Activated T-helper 9 cell treated with anti-CD3 and anti-CD28 coated beads, Interleukin-2, amount 50 U/mL, for 16 hours (primary cell): Measurements from ENCODE around the gene LMTK2.

Experiments
- DNase-seq: peaks from one replicate; pipeline ENCODE4 v3.0.0-alpha.2; 2020; ENCODE audit warnings: low read depth

Gene LMTK2

DNA sequence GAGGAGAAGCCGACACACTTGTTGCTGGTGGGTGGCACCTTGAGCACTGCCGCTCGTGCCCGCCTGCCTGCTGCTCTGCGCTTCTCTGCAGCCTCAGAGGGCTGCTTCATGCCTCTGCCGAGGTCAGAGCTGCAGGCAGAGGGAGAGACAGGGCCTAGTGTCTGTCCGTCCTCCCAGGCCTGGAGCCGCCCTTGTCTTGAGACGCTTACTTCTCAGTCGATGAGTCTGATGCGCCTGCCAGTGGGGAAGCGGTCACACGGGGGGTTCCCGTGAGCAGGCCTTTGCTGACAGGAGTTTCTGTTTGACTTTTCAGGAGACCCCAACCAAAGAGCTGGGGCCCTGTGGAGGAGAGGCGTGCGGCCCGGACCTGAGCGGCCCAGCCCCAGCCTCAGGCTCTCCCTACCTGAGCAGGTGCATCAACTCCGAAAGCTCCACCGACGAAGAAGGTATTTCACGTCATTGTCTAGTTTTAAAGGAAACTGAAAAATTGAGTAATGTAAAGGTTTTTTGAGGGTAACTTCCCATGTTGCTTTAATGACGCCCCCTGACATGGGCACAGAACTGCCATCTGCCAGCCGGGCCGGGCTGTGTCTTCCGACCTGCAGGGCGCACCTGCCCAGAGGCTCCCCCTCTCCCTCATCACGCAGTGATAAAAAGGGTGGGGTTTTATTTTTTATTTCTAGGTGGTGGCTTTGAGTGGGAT, 96.8 kb downstream of the LMTK2 start:
- no peak for DNase-seq

DNA sequence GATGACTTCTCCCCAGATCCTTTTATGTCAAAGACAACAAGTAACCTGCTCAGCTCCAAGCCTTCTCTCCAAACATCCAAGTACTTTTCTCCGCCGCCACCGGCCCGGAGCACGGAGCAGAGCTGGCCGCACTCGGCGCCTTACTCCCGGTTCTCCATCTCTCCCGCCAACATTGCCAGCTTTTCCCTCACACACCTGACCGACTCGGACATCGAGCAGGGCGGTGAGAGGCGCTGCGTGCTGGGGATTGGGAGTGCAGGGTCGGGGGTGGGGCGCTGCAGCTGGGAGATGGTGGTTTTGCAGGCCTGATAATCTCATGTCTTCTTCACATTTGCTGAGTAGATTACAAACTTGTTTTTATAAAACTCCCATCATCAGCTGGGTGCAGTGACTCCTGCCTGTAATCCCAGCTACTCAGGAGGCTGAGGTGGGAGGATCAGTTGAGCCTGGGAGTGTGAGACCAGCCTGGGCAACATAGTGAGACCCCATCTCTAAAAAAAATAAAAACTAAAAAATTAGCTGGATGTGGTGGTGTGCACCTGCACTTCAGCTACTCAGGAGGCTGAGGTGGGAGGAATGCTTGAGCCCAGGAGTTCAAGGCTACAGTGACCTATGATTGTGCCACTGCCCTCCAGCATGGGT, 97.4 kb downstream of the LMTK2 start:
- DNase-seq: no peak

DNA sequence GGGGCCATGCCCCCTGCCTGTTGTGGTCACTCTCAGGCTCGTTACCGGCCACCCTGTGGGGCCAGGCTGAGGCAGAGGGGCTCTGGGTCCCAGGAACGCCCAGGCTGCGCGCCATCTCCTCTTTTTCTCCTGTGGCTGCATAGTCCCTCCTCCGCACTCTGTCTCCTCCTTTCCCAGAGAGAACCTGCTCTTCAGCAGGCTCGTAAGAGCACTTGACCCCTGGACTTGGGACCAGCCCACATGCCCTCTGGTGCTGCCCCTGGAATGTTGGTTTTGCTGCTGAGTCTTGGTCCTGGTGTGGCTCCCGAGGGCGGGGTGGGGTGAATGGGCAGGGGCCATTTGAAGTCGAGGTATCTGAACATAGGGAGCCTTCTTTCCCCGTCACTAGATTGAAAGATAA, 98.0 kb downstream of the LMTK2 start:
- no peak for DNase-seq

DNA sequence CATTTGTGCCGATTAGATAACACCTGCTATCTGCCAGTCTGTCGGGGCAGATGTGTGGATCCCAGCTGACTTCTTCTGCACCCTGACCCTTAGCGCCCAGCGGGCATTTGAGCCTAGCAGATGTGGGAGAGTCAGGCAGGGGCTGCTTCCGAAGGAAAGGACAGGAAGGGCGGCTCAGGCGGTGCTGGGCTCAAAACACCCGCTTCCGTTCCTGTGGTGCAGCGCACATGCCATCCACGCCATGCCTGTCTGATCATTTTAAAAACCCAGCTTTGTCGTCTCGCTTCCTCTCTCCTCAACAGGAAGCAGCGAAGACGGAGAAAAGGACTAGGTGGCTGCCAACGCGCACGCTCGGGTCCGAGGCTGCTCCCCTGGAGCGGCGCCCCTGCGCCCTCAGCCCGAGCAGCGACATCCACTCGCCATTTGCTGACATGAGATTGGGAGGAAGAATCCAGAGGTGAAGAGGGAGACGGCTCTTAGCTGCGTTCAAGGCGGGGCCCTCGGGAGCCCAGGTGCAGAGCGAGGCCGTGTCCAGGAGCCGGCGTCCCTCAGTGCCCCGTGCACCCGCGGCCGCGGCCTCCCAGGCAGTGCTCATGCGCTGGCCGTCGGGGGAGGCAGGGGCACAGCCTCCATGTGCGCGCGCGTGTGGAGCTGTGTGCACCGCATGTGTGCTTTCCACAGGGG, 98.6 kb downstream of the LMTK2 start:
- no peak for DNase-seq

DNA sequence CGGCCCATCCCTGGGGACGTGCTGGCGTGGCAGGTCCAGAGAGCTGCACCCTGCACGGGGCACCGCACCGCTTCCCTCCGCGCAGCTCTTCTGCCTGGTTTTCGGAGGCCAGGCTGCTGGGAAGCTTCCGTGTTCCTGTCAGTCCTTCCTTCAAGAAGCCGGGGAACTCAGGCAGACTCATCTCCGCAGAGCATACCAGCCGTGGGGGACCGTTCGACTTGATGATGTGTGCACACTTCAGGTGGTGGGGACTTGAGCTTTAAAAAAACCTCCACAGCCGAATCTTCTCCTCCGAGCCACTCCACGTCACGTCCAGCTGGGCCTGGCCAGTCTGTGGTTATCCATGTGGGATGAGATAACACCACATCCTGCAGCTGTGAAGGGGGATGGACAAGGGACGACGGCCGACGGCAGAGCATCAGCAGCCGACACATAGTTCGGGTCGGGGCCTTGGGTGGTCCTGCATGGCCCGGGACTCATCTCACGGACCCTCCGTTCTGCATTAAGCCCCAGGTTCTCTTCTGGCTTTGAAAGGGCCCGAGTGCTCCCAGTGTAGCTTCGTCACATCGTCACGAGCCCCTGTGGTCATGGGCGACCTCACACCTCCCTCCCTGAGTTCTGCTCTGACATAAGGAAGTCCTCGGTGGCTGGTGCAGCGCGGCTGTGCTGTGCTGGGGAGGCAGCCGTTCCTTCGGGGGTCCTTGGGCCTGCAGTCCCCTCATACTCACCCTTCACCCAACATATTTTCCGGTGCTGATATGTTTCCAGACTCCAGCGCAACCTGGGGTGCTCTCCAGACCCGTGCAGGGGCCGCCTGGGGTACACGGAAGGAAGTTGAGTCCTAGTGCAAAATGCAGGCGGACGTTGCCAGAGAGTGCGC, 100.0 kb downstream of the LMTK2 start:
- DNase-seq: no peak

- DNase-seq: no peak
Measured at GRCh38 chr7:98209166-98209920, 102.7 kb downstream of the LMTK2 start.

DNA sequence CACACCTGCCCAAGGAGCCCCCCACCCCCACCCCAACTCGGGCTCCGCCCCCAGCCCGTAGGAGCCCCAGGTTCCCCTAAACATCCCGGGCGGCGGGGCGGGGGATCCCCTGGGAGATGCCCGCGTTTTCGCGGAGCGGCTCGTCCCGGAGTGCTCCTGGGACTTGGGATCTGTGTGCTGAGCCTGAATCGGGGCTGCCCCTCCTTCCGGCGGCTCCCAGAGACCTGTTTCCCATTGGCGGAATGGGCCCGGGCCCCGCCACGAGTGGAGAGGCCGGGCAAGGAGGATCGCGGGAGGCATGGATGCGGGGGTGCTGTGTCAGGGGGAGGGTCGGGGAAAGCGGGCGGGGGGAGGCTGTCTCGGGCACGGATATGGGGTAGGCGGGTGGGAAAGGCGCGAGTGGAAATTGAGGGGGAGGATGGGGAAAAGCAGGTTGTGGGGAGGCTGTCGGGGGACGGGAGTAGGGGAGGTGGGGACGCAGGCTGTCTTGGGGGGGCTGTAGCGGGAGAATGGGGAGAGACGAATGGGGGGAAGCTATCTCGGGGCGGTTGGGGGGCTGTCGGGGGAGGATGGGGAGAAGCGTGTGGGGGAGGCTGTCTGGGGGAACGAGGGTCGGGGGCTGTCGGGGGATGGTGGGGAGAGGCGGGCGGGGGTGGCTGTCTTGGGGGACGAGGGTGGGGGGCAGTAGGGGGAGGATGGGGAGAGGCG, 104.0 kb downstream of the LMTK2 start:
- no peak for DNase-seq

GRCh38 chr7:98211221-98211675, 104.6 kb downstream of the LMTK2 start, which contains the start of gene BHLHA15:
TSS of gene BHLHA15 (plus strand) at chr7:98211439. CDS start at chr7:98212310, 871 bp downstream.
- DNase-seq: peak; percentile 13

GRCh38 chr7:98211676-98212531, 105.2 kb downstream of the LMTK2 start:
- no peak for DNase-seq

- no peak for DNase-seq
Measured at GRCh38 chr7:98212532-98213041, 105.9 kb downstream of the LMTK2 start.

GRCh38 chr7:98213296-98213887, 106.7 kb downstream of the LMTK2 start:
- no peak for DNase-seq

DNA sequence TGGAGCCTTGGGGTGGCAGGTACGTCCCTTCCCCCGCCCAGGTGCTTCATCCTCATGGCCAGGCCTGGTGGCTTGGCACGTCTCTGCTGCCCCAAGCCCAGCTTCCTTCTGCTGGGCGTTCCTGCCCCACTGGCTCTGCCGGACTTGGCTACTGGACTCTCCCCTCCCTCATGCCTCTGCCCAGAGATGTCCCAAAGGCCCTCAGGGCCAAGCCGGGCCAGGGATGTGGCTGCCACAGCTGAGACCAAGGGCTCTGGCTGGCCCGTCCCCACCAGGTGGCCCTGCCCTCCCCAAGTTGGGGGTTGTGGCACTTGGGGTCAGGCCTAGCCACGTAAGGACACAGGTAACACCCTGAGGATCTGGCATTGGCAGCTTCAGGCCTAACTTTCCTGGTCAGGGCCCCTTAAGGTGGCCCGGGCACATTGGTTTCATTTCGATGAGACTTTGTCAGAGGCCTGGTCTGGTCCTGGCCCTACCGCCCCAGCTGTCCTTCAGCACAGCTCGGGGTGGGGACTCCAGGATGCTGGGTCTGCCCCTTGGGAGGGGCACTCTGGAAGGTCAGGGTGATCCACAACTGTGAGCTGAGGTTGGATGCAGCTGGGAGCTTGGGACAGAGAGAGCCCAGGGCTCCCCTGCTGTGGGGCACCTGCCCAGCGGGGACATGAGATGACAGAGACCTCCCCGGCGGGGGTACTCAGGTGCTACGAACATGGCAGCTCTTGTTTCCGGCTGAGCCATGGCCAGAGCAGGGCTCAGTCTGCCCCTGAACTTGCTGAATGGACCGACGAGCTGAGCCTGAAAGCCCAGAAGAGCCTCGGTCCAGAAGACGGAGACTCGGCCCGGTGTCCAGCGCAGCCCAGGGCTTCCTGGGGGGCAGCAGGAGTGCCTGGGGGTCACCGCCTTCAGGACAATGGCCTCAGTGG, 107.5 kb downstream of the LMTK2 start:
- DNase-seq: no peak

DNA sequence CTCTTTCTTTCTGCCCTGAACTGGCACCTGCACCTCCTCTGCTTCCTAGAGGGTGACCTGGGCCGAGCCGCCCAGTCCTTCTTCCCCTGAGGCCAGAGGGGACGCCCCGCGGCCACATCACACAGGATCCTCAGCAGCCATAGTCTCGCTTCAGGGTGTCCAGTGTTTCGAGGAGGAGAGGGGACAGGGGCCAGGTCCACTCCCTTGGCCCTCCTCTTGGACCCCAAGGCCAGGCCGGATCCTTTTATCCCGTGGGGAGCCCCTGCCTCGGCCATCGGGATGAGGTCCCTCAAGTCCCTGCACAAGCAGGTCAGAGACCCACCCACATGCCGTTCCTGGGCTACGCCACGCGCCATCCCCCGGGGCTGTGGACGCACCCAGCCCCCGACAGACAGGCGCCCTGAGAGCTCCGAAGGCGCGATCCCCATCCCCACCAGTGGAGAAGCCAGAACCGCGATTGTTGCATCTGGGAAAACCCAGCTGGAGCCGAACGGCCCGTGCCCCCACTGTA, 108.2 kb downstream of the LMTK2 start:
- no peak for DNase-seq

- no peak for DNase-seq
Measured at GRCh38 chr7:98215561-98216495, 109.2 kb downstream of the LMTK2 start.

GRCh38 chr7:98216941-98217622, 110.4 kb downstream of the LMTK2 start:
- no peak for DNase-seq
